GM18517 (cell line): ENCODE results near the gene DPH2.

ENCODE experiments used
- ATAC-seq: cut with Tn5 transposase; IDR thresholded peaks from one replicate; pipeline ENCODE4 v1.9.1; 2021; ENCODE audit warnings: mild to moderate bottlenecking, moderate library complexity; ENCODE audit not compliant: unreplicated experiment

Gene DPH2

DNA sequence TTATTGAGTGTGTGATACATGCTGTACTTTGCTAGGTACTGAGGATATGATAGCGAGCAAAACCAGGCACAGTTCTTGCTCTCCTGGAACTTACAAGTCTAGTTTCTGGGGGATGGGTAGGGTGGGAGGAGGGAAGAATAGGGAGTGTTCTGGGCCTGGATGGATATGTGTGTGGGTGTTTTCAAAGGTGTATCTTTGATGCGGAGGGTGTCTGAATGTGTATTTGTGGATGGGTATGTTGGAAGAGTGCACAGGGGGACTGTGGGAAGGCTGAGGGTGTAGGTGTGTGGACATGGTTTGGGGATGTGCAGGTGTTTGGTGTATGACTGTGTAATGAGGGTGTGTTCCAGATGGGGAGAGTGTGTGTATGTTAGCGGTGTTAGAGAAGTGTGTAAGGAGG is 4.5 kb upstream of the DPH2 start:
- ATAC-seq = no peak

GRCh38 chr1:43968348-43968948 is 1.4 kb upstream of the DPH2 start:
- ATAC-seq = no peak

- no peak for ATAC-seq
Measured at GRCh38 chr1:43969416-43969745, 429 bp upstream of the DPH2 start.

- no peak for ATAC-seq
Measured at GRCh38 chr1:43970502-43970901, 692 bp downstream of the DPH2 start.

GRCh38 chr1:43970911-43971310 is 1.1 kb downstream of the DPH2 start:
- ATAC-seq = no peak

- ATAC-seq = no peak
Measured at GRCh38 chr1:43971336-43971980, 1.6 kb downstream of the DPH2 start.

- ATAC-seq = no peak
Measured at GRCh38 chr1:43973981-43974442, 4.2 kb downstream of the DPH2 start.

- peak; percentile 57 for ATAC-seq
Measured at GRCh38 chr1:43974443-43975248, 4.8 kb downstream of the DPH2 start, which contains the start of gene ATP6V0B. TSS of gene ATP6V0B (plus strand) at chr1:43974960. CDS start at chr1:43975041, 81 bp downstream.

DNA sequence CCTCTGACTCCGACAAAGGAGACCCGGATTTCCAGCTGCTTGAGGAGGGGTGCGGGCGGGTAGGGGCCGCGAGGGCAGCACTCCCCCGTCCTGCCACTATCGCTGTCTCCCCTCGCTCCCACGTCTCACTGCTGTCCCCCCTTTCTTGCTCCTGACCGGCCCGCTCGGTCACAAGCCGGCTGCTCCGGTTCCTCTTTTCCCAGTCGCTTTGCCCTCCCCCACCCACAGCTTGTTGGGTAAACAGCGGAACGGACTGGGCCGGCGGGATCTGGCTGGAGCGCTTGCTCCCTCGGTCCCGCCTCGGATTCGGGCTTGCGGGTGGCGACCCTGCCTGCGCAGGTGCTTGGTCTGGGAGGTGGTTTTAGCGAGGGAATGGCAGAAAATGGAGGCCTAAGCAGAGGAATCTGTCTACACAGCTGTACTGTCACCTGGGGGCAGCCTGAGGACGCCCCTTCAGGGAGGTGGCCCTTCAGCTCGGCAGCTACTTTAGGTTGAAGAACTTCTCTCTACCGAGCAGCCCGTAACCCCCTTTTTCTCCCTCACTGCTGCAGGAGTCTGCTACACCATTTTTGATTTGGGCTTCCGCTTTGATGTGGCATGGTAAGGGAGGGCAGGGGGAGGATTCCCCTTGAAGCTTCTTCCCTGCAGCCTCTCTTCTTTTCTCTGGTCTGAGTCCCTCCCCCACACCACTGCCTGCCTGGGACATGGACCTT is 5.6 kb downstream of the DPH2 start:
- no peak for ATAC-seq

- ATAC-seq = no peak
Measured at GRCh38 chr1:43976045-43976444, 6.2 kb downstream of the DPH2 start.

GRCh38 chr1:43976890-43977289 is 7.1 kb downstream of the DPH2 start:
- no peak for ATAC-seq

DNA sequence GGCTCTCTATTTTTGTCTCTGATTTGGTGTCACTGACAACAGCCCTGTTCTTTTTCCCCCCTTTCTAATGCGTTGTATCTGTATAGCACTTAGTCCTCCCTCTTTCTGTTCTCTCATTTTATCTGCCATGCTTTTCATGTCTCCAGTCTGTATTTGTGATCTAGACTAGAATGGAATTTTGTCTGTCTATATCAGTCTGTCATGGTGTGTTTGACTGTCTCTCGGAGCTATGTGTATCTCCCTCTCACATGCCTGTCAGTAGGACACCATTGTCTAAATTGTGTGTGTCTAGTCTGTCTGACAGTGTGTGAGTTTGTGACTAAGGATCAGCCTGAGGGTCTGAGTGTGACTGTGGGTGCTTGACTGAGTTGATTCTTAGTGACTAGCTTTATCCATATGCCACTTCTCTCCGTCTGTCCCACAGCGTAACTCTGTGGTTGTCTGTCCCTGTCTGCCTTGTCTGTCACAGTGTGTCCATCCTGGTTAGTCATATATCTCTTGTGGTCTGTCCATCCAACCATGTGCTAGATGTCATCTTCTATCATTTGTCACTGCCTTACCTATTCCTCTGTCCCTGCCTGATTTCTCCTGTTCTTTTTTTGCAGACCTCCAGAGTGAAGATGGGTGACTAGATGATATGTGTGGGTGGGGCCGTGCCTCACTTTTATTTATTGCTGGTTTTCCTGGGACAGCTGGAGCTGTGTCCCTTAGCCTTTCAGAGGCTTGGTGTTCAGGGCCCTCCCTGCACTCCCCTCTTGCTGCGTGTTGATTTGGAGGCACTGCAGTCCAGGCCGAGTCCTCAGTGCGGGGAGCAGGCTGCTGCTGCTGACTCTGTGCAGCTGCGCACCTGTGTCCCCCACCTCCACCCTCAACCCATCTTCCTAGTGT is 7.8 kb downstream of the DPH2 start:
- no peak for ATAC-seq

- no peak for ATAC-seq
Measured at GRCh38 chr1:43978264-43978550, 8.4 kb downstream of the DPH2 start.

DNA sequence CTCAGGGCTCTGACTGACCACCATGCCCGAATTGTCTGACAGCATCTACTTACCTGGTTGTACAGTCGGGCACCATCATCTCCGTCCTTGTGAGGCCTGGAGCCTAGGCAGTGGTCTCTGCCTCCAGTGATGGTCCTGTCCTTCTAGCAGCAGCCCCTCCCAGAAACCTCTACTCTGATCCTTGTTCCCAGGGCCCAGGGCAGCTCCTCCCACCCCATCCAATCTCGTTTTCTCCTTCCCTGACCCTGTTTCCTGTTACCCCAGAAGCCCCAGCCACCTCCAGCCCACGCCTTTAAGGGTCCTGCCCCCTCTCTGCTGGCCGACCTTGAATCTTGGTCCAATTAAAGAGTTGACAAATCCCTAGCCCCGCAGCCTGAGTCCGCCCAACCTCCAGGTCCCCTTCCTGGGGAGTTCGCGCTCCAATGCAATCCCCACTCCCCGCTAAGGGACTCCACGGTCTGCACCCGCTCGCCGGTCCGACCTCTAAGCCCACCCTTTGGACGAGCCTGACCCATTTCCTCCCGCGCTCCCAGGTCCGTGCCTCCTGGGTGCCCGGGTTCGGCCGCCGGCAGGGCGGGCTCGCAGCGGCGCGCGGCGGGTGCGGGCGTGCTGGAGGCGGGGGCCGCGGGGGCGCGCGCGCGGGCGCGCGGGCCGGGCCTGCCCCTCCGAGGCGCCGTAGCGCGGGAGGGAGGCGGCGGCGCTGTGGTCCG is 8.9 kb downstream of the DPH2 start, which contains the start of gene B4GALT2:
TSS of gene B4GALT2 (plus strand) at position 660 of the 710 bp plus-strand sequence. CDS start 1,951 bp downstream, outside the sequence.
- ATAC-seq = no peak

GRCh38 chr1:43979261-43979527 is 9.4 kb downstream of the DPH2 start:
- no peak for ATAC-seq

DNA sequence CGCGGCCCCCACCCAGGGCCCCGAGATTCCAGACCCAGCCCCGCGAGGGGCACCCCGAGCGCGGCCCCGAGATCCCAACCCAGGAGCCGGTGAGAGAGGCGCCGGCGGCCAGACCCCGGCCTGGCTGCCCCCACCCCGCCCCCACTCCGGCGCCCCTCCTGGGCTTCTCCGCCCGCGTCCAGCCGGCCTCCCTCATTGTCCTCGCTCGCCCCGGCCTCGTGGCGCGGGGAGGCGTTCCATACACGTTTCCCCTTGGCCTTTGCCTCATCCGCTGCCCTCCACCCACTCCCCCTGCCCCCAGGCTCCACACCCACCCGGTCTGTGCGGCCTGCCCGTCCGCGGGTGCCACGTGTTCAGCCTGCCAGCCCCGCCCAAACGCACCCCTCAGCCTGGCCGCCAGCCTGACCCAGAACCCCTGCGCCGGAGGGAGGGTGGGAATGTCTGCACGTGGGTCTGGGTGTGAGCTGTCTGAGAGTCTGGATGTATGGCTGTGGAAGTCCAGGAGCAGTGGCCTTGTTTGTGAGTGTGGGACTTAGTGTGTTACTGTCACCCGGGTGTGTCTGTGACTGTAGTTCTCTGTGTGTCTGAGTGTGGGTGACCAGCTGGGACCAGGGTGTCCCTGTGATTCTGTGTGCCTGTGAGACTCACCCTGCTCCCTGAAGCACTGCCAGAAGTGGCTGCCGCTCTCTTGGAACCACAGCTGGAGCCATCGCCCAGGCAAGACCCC is 9.9 kb downstream of the DPH2 start:
- ATAC-seq = no peak

GRCh38 chr1:43980255-43981134 is 10.7 kb downstream of the DPH2 start:
- no peak for ATAC-seq

DNA sequence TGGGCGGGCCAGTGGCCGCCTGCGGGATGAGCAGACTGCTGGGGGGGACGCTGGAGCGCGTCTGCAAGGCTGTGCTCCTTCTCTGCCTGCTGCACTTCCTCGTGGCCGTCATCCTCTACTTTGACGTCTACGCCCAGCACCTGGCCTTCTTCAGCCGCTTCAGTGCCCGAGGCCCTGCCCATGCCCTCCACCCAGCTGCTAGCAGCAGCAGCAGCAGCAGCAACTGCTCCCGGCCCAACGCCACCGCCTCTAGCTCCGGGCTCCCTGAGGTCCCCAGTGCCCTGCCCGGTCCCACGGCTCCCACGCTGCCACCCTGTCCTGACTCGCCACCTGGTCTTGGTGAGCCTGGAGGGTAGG is 11.3 kb downstream of the DPH2 start:
- ATAC-seq = no peak

DNA sequence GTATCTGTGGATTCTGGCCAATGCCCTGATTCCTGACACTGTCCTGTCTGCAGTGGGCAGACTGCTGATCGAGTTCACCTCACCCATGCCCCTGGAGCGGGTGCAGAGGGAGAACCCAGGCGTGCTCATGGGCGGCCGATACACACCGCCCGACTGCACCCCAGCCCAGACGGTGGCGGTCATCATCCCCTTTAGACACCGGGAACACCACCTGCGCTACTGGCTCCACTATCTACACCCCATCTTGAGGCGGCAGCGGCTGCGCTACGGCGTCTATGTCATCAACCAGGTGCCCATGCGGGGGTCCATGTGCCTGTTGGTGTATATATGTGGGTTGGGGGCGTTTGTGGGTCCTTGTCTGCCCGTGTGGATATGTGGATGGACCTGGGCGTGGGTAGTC is 11.8 kb downstream of the DPH2 start:
- no peak for ATAC-seq
